Duodenal mucosa (tissue), 2 donors: Measurements from ENCODE around the gene MAP3K14.
A peak's percentile ranks its signal among the peaks of the same experiment; 100 is the strongest.

ENCODE experiments used
- H3K27ac ChIP-seq: one replicate; pipeline ENCODE4 v1.7.0; 2013; ENCODE audit warnings: low read depth, low read length
- H3K27me3 ChIP-seq, 2 donors: one replicate each; pipeline ENCODE4 v1.7.0; 2013; ENCODE audit warnings: low read length in 2 of 2, control low read depth in 1 of 2; ENCODE audit not compliant: insufficient read depth in 2 of 2, control insufficient read depth in 1 of 2
- H3K36me3 ChIP-seq, 2 donors: one replicate each; pipeline ENCODE4 v1.7.0; 2013; ENCODE audit warnings: low read length in 2 of 2, control low read depth in 1 of 2; ENCODE audit not compliant: insufficient read depth in 2 of 2, control insufficient read depth in 1 of 2
- H3K4me1 ChIP-seq, 2 donors: one replicate each; pipeline ENCODE4 v1.7.0; 2013; ENCODE audit warnings: low read length in 2 of 2, control low read depth in 1 of 2; ENCODE audit not compliant: insufficient read depth in 2 of 2, control insufficient read depth in 1 of 2
- H3K4me3 ChIP-seq, 2 donors: one replicate each; pipeline ENCODE4 v1.7.0; 2013; ENCODE audit warnings: low read length in 2 of 2, low read depth in 1 of 2
- H3K9ac ChIP-seq, 2 donors: one replicate each; pipeline ENCODE4 v1.7.0; 2013; ENCODE audit warnings: low read length in 2 of 2, low read depth in 1 of 2
- H3K9me3 ChIP-seq, 2 donors: one replicate each; pipeline ENCODE4 v1.7.0; 2013; ENCODE audit warnings: low read length in 2 of 2, control low read depth in 1 of 2; ENCODE audit not compliant: control insufficient read depth in 1 of 2

MAP3K14 gene

GRCh38 chr17:45338996-45339535, 22.2 kb upstream of the MAP3K14 start:
- Histone ChIP-seq H3K27ac (no peak overlapping the region), H3K4me3 (no peak overlapping the region), H3K9ac (no peak overlapping the region), H3K4me1 (no peaks in the 10 kb centered on the region), H3K9me3 (no peaks in the 10 kb centered on the region), H3K36me3 (no peaks in the 10 kb centered on the region), H3K27me3 (no peaks in the 10 kb centered on the region)

DNA sequence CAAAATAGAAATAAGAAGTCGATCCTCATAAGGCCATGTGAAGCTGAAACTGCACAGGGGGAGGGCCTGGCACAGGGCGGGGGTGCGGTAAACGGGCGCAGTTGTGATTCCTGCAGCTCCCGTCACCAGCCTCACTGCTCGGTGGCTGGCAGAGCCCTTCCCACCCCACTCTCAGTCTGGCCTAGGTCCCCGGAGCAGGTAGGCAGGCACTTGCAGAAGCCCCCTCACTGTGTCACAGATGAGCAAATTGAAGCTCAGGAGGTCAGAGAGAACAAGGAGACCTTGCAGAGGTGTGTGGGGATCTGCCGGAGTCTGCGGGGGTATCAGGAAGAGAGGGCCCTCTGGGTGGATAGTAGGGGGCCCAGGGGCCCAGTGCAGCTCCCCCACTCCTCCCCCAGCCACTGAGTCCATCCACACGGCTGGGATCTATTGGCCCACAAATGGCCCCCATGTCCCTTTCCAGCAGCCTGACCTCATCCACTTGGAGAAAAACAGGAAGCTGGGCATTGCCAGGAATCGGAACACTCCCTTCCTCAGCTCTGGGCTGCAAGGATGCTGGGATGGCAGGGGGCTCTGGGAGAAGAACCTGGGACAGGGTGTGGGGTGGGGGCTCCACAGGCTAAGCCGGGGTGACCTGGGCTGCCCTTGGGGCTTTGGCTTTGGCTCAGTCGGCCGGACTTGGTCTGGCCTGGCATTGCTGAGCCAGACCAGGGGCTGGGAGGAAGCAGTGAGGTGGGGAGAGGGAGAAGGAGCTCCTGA, 21.4 kb upstream of the MAP3K14 start:
- H3K4me3 ChIP-seq, result no peak overlapping the region
- no peaks in the 10 kb centered on the region for H3K36me3 ChIP-seq
- H3K27ac ChIP-seq, result peak overlapping the region; percentile 18
- no peaks in the 10 kb centered on the region for H3K27me3 ChIP-seq
- peaks cover 2 to 6% of the 10 kb centered on the region in 2 donors for H3K4me1 ChIP-seq
- no peak overlapping the region for H3K9ac ChIP-seq
- no peaks in the 10 kb centered on the region for H3K9me3 ChIP-seq

DNA sequence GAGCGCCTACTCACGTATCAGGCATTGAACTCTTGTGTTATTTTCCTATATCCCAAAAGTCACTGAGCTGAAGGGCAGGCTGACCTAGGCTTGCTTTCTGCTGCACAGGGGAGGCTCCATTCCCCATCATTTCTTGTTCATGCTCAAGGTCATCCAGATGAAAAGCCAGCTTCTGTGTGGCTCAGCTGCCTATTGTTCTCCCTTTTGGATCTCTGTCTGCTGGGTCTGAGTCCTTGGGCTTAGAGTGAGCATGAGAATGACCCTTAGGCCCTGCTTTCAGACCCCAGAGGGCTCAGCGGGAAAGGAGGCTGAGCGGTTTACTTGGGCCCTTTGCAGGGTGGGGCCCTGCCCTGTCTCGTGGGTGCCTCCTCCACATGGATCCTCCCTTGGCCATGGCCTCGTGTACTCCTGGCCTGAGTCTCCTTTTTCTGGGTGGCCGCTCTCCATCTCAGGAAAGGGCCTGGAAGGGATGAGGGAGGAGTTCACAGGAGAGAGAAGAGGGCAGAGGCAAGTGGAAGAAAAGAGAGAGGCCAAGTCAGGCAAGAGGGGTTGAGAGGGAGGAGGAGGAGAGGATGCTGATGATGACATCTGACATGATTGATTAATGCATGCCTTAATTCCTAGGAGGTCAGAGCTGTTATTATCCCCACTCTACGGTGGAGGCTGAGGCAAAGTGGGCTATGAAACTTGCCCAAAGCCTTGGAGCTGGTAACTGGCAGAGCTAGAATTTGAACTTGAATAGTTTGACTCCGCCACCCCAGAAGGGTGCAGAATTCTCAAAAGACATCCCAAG, 19.8 kb upstream of the MAP3K14 start:
- H3K9me3 ChIP-seq, result no peaks in the 10 kb centered on the region
- no peaks in the 10 kb centered on the region for H3K27me3 ChIP-seq
- H3K4me3 ChIP-seq, result no peak overlapping the region
- no peaks in the 10 kb centered on the region for H3K36me3 ChIP-seq
- H3K27ac ChIP-seq, result no peak overlapping the region
- H3K9ac ChIP-seq, result no peak overlapping the region
- H3K4me1 ChIP-seq, result peaks cover 4 to 6% of the 10 kb centered on the region in 2 donors

GRCh38 chr17:45335721-45336120, 18.9 kb upstream of the MAP3K14 start:
- Histone ChIP-seq H3K9me3 (no peaks in the 10 kb centered on the region), H3K27ac (no peak overlapping the region), H3K9ac (no peak overlapping the region), H3K36me3 (no peaks in the 10 kb centered on the region), H3K27me3 (no peaks in the 10 kb centered on the region), H3K4me3 (no peak overlapping the region), H3K4me1 (peaks cover 4 to 6% of the 10 kb centered on the region in 2 donors)

DNA sequence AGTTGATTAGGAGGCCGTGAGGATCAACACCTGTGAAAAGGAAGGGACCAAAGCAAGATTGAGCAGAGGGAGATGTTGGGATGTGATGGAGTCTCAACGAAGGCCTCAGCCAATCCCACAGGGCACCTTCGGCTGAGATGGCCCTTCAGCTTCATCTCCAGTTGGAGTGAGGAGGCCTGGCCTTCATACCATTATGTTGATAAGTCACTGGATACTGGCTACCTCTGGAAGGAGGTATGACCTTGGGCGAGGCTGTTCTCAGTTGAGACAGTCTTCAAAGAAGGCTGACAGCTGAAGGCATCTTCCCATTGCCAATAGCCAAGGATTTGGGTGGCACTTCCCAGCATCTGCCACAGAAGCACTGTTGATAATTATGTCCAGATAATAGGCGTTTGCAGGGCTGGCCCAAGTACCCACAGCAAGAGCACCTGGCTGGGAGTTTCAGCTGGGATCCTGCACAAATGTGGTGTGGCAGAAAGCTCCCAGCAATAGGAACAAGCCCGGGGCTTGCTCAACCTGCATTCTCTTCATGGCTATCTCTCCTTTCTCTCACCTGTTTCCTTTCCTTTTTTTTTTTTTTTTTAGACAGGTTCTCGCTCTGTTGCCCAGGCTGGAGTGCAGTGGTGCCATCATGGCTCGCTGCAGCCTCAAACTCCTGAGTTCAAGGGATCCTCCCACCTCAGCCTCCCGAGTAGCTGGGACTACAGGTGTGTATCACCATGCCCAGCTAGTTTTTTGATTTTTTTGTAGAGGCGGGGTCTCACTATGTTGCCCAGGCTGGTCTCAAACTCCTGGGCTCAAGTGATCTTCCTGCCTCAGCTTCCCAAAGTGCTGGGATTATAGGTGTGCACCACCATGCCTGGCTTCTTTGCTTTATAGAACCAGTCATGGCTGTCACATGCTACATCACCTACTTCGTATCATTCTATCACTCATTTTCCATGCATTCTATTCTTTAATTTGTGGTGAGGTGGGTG, 18.2 kb upstream of the MAP3K14 start:
- no peaks in the 10 kb centered on the region for H3K27me3 ChIP-seq
- H3K9ac ChIP-seq, result no peak overlapping the region
- H3K9me3 ChIP-seq, result no peaks in the 10 kb centered on the region
- H3K27ac ChIP-seq, result no peak overlapping the region
- no peaks in the 10 kb centered on the region for H3K36me3 ChIP-seq
- H3K4me3 ChIP-seq, result no peak overlapping the region
- peaks cover 4 to 6% of the 10 kb centered on the region in 2 donors for H3K4me1 ChIP-seq

DNA sequence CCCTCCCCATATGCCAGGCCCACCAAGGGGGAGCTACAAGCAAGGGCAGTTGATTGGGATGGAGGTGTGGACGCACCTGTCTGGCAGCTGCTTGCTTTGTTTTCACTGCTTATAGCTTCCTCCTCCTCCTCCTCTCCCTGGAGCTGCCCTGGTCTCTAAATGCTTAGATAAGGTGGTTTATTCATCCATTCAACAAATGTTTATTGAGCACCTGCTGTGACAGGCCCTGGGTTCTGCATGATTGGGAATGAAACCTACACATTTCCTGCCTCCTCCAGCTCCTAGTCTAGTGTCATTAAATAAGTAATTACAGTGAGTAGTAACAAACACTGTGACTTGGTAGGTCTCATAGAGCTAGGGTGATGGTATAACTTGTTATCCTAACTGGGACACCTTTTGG, 17.4 kb upstream of the MAP3K14 start:
- Histone ChIP-seq H3K4me3 (no peak overlapping the region), H3K9me3 (no peaks in the 10 kb centered on the region), H3K27ac (no peak overlapping the region), H3K4me1 (peaks cover 4 to 6% of the 10 kb centered on the region in 2 donors), H3K27me3 (no peaks in the 10 kb centered on the region), H3K36me3 (no peaks in the 10 kb centered on the region), H3K9ac (no peak overlapping the region)

DNA sequence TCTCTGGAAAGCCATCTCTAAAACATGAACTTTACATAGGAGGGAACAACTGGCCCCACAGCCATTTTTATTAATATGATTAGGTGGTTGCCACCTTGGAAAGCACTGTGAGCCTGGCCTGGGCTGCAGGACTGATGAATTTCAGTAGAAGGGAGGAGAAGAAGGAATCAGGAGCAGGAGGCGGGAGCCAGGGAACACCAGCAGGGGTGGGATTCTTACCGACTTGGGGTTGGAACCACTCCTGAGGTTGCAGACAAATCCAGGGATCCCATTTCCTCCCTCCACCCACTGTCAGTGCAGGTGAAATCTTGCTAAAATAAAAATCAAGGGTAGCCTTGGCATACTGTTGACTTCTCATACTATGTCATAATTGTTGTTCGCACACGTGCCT, 16.9 kb upstream of the MAP3K14 start:
- H3K9ac ChIP-seq, result no peak overlapping the region
- H3K36me3 ChIP-seq, result no peaks in the 10 kb centered on the region
- H3K27ac ChIP-seq, result no peak overlapping the region
- no peak overlapping the region for H3K4me3 ChIP-seq
- no peaks in the 10 kb centered on the region for H3K9me3 ChIP-seq
- no peaks in the 10 kb centered on the region for H3K27me3 ChIP-seq
- H3K4me1 ChIP-seq, result peaks cover 4 to 6% of the 10 kb centered on the region in 2 donors

GRCh38 chr17:45332989-45333701, 16.3 kb upstream of the MAP3K14 start:
- Histone ChIP-seq H3K4me3 (no peak overlapping the region), H3K9me3 (no peaks in the 10 kb centered on the region), H3K9ac (no peak overlapping the region), H3K36me3 (no peaks in the 10 kb centered on the region), H3K27ac (no peak overlapping the region), H3K4me1 (peaks cover 4 to 6% of the 10 kb centered on the region in 2 donors), H3K27me3 (no peaks in the 10 kb centered on the region)

DNA sequence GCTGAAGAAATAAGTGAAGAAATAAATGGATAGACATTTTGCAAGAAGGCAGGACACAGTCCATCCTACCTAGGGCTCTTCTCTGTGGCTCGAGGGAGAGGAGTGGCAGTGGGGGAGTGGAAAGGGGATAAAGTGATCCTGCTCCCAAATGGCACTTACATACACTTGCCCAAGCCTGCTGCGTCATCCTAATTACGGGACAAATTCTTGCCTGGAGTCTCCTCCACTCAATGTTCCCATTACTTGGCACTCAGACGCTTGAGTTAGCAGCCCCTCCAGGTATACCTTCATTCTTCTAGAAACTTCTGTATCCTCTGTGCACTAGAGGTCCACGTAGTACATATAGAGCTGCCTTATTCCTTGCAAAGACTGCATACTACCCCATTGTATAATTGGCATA, 15.7 kb upstream of the MAP3K14 start:
- H3K36me3 ChIP-seq, result no peaks in the 10 kb centered on the region
- no peak overlapping the region for H3K9ac ChIP-seq
- no peak overlapping the region for H3K27ac ChIP-seq
- no peak overlapping the region for H3K4me3 ChIP-seq
- no peaks in the 10 kb centered on the region for H3K27me3 ChIP-seq
- peaks cover 4 to 6% of the 10 kb centered on the region in 2 donors for H3K4me1 ChIP-seq
- H3K9me3 ChIP-seq, result no peaks in the 10 kb centered on the region
